T47D (cell line): ENCODE results near the gene SLC39A8.
"Not testable (repeated sequence)": the region's sequence is repeated elsewhere in the genome, so short reads cannot be mapped to it uniquely, and the experiment has no call there.

Source experiments
- DNase-seq, 2 experiments: peaks; one replicate each; pipeline versions ENCODE4 v3.0.0 to v3.0.0-alpha.2; 2011 to 2012; ENCODE audit warnings: low read depth in 1 of 2, low spot score in 1 of 2
- JUND ChIP-seq: IDR thresholded peaks from 2 replicates; pipeline ENCODE4 v1.6.1; 2012; ENCODE audit warnings: low read depth
- in situ Hi-C: cut with HindIII; loops from 2 replicates; pipeline ENCODE4 v1.10.0; 2016; ENCODE audit warnings: low sequenced_read_pairs, low pct_unique_long_range_greater_than_20kb

Gene SLC39A8

DNA sequence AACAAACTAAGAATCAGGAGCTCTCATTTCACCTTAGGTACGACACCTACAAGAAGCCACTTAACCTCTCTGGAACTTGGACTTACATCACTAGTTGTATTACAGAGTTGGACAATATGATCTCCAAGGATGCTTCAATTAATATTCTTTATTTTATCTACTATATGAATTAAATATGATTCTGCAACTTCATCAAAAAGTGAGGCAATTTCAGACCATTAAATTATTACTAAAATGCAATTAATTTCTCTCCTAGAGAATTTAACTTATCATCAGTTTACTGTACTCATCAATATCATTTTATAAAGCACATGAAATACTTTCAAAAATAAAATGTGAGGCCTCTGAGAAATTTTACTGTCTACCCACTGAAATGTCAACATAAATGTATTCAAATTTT lies 33.9 kb downstream of the SLC39A8 start:
- in situ Hi-C loops, result no loop called here
- DNase-seq, result no peak
- TF ChIP-seq JUND, result no peak

DNA sequence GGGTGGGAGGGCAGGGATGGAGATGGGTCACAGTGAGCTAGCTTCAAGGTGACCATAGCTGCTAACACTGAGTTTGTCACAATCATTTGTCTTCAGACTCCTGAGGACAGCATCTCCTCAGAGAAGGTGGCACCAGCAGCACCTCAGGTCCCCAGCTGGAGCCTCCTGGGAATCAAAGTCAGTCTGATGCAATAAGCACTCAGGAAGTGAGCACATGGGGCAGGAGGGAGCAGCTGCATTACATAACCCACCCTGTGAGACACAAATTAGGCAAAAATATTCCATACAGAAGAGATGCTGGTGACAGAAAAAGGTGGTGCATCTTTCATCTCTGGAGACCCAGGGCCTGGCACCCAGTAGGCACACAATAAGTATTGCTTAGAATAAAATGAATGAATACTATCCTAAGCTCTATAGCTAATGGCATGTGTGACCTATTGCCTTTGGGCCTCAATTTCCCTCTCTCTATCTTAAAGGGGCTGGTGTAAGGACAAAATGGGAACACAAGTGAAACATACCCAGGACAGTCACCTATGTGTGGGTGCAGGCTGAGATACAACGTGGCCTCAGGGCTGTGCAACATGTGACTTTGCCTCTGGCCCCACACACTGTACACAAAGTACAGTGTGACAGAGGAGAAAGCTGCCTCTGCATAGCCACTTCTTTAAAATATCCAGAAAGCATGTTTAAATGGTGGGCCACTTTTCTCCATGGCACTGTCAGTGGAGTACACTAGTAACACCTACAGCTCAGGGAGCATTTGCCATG lies 37.1 kb downstream of the SLC39A8 start:
- in situ Hi-C loops, result no loop called here
- TF ChIP-seq JUND, result no peak
- no peak for DNase-seq

DNA sequence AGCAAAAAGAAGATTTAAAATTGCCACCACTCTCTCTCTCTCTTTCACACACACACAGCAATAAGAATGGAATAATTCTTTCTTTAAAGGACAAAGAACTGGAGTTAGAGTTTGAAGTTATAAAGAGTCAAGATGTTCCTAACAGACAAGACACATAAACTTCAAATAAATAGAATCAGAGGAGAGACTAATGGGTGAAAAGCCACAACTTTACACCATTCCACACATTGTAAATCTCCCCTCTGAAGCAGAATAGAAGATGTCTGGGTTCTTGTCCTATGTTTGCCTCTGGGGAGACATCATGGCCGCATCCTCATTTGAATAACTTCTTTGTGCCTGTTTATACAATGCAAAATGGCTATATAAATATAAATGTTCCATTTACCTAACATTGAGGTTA lies 39.6 kb downstream of the SLC39A8 start:
- no peak for TF ChIP-seq JUND
- in situ Hi-C loops, result no loop called here
- DNase-seq, result no peak

DNA sequence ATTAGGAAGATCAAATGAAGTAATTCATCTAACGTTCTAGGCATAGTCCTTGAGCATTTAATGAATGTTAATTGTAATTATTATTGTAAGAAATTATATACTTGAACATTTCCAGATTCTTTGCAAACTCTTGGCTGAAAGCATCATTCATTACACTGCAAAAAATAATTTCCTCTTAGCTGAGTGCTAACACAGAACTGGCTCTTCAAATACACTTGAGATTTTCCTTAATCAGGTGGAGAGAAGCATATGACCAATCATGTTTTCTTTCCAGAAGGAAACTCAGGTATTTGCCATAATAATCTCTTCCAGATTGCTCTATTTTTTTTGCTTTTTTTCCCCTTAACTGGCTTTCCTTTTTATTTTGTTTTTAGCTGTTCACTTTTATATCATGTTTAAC lies 42.5 kb downstream of the SLC39A8 start:
- DNase-seq, result no peak
- in situ Hi-C loops, result no loop called here
- TF ChIP-seq JUND, result no peak

DNA sequence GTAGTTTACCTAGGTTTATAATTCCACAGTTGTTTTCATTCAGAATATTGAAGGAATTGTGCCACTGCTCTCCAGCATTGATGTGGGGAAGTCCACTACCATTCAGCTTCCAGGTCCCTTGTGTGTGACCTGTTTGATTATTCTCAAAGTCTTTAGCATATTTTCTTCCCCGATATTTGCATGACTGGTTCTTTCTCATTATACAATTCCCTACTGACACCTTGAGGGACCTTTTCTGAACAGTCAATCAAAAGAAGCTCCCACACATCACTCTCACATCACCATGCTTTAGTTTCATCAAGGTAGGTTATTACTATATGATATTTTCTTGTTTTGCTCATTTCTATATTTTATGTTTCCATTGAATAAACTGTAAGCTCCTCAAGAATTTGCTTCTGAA lies 44.1 kb downstream of the SLC39A8 start:
- DNase-seq, result no peak
- in situ Hi-C loops, result no loop called here
- TF ChIP-seq JUND, result no peak

DNA sequence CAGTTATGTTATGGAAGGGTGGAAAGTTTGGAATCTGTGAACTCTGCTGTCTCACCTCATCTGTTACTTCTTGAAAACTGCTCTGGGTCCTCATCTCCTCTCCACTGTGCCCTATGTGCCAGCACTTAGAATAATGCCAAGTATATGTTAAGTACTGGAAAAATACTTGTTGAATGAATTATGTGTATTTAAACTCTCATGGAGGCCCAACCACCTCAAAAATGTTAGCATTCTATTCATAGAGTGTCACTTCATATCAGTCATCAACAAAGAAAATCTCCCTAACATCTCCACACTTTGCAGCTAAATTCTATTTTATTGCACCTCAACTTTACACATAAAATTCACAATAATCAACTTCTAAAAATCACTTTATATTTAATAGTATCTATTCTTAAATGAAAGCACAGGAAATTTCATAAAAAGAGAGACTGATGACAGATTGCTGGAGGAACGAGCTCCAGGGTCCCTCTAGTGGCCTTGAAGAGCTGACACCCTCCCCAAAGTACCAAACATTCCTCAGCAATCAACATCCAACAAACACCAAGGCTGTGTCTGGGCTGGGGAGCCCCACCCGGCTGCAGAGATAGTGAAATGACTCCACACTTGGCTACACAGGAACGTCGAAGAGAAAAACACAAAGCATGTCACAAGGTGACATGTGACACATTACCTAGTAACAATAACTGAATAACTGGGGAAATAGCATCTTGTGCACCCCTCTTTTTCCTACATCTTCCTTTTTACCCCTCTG lies 45.8 kb downstream of the SLC39A8 start:
- in situ Hi-C loops, result no loop called here
- peak in 1 of 2 experiments; percentile 53 for DNase-seq

DNA sequence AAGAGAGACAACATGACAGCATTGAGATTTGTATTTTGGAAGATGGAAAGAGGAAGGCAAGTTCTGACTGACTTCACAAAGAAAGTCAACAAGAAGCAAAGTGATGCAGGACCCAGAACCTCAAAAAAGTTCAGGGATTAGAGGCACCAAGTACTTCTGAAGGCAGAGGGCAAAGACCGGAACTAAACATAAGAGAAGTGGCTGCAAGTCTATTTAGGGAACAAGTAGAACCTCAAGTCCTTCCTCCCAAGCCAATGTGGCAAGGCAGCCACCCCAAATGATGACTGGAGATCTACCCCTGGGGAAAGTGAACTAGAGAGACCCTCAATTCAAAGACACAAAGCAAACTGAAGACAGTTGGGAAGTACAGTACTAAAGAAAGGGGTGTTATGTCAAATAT lies 46.6 kb downstream of the SLC39A8 start:
- no peak for DNase-seq
- TF ChIP-seq JUND, result no peak
- in situ Hi-C loops, result no loop called here

More for the DNA sequence above, 45.8 kb downstream of the SLC39A8 start:
- no peak for TF ChIP-seq JUND

DNA sequence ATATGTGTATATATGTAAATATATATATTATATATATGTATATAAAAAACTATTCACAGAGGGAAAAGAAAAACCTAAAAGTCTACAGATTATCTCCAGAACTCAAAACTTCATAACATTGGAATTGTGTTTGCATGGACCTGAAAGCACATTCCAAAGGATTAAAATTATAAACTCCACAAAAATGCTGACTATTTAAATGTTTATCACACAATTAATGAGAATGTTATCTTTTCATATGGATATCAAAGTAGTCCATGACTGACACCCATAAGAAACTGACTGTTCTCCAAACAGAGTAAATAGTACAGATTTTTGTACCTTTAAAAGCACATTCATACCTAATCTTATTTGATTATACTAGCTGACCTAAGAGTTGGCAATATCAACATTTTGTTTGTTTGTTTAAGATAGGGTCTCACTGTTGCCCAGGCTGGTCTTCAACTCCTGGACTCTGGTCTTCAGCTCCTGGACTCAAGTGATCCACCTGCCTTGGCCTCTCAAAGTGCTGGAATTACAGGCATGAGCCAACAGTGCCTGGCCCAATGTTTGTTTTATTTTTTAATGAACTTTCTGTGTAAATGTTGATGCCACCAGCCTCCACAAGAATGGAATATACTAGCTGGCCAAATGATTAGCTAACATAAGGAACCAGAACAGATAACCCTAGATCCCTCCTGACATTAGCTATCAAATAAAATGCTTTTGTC lies 50.0 kb downstream of the SLC39A8 start:
- TF ChIP-seq JUND, result no peak
- in situ Hi-C loops, result no loop called here
- no peak for DNase-seq

DNA sequence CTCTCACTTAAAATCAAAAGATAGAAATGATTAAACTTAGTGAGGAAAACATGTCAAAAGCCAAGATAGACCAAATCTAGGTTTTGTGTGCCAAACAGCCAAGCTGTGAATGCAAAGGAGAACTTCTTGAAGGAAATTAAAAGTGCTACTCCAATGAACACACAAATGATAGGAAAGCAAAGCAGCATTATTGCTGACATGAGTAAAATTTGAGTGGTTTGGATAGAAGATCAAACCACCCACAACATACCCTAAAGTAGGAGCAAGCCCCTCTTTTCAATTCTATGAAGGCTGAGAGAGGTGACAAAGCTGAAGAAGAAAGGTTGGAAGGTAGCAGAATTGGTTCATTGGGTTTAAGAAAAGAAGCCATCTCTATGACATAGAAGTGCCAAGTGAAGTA lies 56.8 kb downstream of the SLC39A8 start:
- no peak for TF ChIP-seq JUND
- no peak for DNase-seq
- in situ Hi-C loops, result no loop called here

DNA sequence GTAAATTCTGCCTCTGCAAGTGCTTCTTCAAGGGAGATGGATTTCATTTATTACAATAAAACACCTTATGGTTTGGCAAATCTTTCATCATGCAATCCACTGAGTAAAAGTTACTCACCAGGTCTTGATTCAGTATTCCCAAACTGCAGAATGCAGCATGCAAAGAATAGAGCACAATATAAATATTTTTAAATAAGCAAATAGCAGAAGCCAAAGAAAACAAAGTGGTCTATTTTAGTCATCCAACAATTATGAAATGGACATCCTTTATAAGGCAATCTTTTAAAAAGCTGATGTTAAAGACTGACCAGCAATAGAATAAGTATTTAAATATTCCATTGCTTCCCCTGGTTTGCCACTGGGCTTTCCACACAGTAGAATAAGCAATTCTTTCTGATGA lies 59.5 kb downstream of the SLC39A8 start:
- in situ Hi-C loops, result no loop called here
- DNase-seq, result no peak
- TF ChIP-seq JUND, result no peak

DNA sequence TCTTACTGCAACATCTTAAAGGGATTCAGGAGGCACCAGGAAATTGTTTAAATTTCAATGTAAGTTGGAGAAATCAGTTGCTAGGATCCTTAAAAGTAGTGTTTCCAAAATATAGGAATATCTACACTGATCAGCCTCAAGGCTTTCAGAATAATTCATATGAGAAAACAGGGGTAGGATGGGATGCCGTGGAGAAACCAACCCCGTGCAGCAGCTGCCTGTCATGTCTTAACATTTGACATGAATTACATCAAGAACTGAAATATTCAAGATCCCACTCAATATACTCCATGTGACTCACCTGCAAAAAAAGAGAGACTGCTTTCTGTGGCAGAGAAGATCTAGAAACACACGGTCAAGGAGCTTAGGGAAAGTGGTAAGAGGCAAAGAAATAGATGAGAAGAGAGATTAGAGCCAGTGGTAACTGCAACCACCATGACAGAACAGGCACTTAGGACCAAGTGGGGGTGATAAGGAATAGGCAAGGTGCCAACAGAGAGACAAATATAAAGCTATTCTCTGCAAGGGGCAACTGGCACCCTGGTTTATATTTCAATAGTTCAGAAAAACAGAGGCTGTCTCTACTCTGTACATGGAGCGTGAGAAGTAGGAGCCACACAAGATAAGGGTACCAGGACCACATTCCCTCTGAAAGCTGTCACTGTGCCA lies 64.0 kb downstream of the SLC39A8 start:
- in situ Hi-C loops, result no loop called here
- DNase-seq, result no peak
- no peak for TF ChIP-seq JUND

DNA sequence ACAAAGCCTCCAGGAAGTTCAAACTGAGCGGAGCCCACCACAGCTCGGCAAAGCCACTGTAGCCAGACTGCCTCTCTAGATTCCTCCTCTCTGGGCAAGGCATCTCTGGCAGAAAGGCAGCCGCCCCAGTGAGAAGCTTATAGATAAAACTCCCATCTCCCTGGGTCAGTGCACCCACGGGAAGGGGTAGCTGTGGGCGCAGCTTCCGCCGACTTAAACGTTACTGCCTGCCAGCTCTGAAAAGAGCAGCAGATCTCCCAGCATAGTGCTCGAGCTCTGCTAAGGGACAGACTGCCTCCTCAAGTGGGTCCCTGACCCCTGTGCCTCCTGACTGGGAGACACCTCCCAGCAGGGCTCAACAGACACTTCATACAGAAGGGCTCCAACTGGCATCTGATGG lies 72.0 kb downstream of the SLC39A8 start:
- in situ Hi-C loops, DNase-seq: not testable (repeated sequence)

DNA sequence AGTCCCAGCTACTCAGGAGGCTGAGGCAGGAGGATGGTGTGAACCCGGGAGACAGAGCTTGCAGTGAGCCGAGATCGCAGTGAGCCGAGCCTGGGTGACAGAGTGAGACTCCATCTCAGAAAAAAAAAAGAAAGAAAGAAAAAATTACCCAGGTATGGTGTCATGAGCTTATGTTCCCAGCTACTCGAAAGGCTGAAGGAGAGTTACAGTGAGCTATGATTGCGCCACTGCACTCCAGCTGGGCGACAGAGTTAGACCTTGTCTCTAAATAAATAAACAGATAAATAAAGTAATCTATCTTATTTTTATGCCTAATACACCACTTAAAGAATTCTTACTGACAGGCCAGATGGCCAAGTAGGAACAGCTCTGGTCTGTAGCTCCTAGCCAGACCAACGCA lies 73.0 kb downstream of the SLC39A8 start:
- in situ Hi-C loops, result no loop called here
- no peak for DNase-seq
- no peak for TF ChIP-seq JUND
